Hematopoietic multipotent progenitor cell treated with erythropoietin and hydrocortisone succinate and interleukin-3 and kit ligand, for 15 days (in vitro differentiated cells): ENCODE data around the gene GLB1L2.

ENCODE experiments used
- DNase-seq: peaks from one replicate; pipeline ENCODE4 v3.0.0-alpha.2; 2015; ENCODE audit warnings: low spot score

The GLB1L2 gene

DNA sequence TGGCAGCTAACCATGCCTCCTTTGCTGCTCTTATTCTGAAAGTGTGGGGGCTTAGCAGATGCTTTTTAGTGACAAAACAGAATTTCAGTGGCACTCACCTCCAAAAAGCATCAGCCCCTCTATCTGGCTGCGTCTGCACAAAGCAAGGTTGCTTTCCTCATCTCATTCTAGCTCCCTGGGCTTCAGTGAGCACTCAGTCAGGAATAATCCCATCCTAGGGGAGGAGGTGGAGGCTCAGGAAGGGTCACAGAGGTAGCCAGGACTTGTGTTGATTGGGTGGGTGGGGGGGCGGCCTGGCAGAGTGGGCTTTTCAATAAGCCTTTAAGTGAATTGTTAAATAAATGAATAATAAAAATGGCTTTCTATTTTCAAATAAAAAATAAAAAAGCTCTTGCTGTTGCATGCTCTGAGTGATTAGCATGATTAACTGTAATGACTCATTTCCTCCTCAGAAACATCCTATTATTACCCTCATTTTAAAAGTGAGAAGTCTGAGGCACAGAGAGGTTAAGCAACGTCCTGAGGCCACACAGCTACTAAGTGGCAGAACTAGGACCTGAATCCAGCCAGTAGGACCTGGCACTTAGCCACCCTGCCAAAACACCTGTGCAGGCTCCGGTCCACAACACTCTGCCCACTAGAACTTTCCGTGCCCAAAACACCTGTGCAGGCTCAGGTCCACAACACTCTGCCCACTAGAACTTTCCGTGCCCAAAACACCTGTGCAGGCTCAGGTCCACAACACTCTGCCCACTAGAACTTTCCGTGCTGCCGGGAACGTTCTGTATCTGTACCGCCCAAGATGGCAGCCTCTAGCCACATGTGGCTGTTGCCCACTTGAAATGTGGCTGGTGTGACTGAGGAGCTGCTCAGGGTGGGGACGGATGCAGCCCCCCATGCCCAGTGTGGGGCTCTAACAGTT lies 74.7 kb downstream of the GLB1L2 start:
- no peak for DNase-seq

GRCh38 chr11:134407321-134407828 lies 75.6 kb downstream of the GLB1L2 start:
- no peak for DNase-seq

DNA sequence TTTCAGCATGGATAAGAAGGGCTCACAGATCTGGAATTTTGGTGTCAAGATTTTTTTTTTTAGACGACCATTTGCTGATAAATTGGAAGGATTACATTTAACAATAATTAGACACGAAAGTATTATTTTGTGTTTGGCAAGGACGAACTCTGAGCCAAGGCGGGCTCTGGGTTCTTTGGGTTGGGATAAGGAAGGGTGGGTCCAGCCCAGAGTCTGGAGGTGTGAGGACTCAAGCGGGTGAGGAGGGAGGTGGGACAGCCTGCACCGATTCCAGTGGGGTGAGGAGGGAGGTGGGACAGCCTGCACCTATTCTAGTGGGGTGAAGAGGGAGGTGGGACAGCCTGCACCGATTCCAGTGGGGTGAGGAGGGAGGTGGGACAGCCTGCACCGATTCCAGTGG lies 76.1 kb downstream of the GLB1L2 start:
- no peak for DNase-seq

DNA sequence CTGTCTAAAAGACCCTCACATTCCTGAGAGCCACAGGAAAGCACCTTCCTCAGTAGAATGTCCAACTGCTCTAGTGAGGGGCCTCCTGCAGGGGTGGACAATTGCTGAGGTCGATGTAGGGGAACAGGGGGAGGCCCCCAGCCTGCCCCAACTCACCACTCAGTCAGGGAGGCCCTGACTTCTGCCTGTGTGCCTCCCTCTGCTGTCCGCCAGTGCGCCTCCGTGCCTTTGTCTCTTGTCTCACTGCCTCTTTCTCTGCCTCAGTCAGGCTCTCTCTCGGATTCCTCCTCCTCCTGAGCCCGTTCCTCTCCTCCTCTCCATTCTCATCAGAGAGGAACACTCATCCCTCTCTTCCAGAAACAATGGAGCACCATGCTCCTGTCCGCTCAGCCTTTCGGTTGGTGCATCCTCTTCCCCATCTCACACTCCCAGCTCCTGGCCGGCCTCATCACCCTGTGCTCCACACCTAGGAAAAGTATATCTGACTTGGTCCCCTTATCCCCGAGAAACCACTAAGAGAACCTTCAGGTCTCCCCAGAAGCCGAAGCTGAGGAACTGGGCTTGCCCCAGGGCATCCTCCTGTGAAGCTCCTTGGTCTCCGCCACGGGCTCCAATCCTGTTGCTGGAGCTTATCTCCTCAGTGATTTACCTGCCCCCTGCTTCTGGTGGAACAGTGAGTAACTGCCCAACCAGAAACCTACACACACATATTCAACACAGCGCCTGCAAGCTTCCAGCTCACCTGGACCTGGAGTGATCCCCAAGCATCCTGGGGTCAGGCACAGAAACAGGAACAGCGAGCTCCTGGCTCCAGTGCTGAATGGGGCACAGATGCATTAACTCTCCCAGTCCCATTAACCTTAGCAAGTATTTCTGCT lies 78.0 kb downstream of the GLB1L2 start:
- DNase-seq: no peak

GRCh38 chr11:134410766-134411165 lies 79.0 kb downstream of the GLB1L2 start:
- no peak for DNase-seq

- no peak for DNase-seq
Observed at GRCh38 chr11:134412203-134413042, 80.6 kb downstream of the GLB1L2 start, which contains the start of gene B3GAT1. TSS of gene B3GAT1 (minus strand) at chr11:134412242. CDS start at chr11:134387659, 24,583 bp downstream.

GRCh38 chr11:134413043-134413825 lies 81.4 kb downstream of the GLB1L2 start:
- no peak for DNase-seq

GRCh38 chr11:134413826-134414731 lies 82.3 kb downstream of the GLB1L2 start:
- no peak for DNase-seq

- no peak for DNase-seq
Observed at GRCh38 chr11:134414766-134415765, 83.3 kb downstream of the GLB1L2 start.

DNA sequence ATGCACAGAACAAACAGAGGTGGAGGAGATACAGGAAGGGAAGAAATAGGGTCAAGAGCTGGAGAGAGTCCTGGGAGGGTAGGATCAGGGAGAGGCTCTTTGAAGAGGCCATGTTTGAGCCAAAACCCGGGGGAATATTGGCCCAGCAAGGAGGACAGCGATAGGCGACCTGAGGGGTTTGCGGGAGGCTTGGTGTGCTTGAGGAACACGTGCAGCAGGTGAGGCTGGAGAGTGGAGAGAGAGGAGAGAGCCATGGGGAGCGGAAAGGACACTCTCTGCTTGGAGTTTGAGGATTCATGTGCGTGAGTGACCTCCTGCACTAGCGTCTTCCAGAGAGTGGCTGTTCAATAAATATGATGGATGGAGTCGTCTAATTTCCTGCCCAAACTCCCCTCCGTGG lies 84.9 kb downstream of the GLB1L2 start:
- DNase-seq: no peak

- DNase-seq: no peak
Observed at GRCh38 chr11:134417871-134418840, 86.4 kb downstream of the GLB1L2 start.

- DNase-seq: no peak
Observed at GRCh38 chr11:134423106-134423505, 91.3 kb downstream of the GLB1L2 start.

DNA sequence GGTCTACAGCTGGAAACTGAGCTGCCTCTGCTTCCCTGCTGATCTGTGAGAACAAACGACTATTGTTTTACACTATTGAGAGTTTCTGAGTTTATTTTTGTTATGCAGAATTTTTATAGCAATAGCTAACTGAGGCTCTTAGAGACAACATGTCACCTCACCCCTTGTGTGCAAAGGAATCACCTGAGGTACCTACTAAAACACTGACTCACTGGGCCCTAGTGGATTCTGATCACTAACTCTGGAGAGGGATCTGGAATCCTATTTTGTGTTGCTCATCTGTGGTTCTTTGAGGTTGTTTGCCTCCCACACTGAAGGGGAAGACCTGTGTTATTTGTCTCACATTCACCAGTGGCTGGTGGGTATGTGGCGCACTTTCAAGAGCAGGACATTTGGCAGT lies 93.6 kb downstream of the GLB1L2 start:
- no peak for DNase-seq
